Ovary (tissue), 3 donors: ENCODE data around the gene RIPOR3.
"Not testable (repeated sequence)": the region's sequence is repeated elsewhere in the genome, so short reads cannot be mapped to it uniquely, and the experiment has no call there.

Source experiments
- POLR2A ChIP-seq: fragments of 450-650 bp; IDR thresholded peaks from one replicate; pipeline ENCODE4 v1.6.1; 2017; ENCODE audit warnings: antibody characterized with exemption, mild to moderate bottlenecking, moderate library complexity
- TF ChIP-seq, protein P1 (sequence below), 3 donors: fragments of 450-650 bp in 2 of 3; fragments of 200-600 bp in 1 of 3; IDR thresholded peaks; one replicate each; pipeline versions ENCODE4 v1.5.1 to v1.8.0; 2016 to 2022; ENCODE audit warnings: antibody characterized with exemption in 3 of 3, mild to moderate bottlenecking in 1 of 3
- donor health status: DM: no; HTN: no; CAD: no.

- TF ChIP-seq, protein P1, sequence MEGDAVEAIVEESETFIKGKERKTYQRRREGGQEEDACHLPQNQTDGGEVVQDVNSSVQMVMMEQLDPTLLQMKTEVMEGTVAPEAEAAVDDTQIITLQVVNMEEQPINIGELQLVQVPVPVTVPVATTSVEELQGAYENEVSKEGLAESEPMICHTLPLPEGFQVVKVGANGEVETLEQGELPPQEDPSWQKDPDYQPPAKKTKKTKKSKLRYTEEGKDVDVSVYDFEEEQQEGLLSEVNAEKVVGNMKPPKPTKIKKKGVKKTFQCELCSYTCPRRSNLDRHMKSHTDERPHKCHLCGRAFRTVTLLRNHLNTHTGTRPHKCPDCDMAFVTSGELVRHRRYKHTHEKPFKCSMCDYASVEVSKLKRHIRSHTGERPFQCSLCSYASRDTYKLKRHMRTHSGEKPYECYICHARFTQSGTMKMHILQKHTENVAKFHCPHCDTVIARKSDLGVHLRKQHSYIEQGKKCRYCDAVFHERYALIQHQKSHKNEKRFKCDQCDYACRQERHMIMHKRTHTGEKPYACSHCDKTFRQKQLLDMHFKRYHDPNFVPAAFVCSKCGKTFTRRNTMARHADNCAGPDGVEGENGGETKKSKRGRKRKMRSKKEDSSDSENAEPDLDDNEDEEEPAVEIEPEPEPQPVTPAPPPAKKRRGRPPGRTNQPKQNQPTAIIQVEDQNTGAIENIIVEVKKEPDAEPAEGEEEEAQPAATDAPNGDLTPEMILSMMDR (IDR thresholded peaks at IDR 0.05): not testable (repeated sequence)
- not testable (repeated sequence) for TF ChIP-seq POLR2A
These were observed 15.0 kb downstream of the RIPOR3 start for GRCh38 chr20:50676377-50676731.
